ENCODE measurements around the gene THADA.

Gene THADA

DNA sequence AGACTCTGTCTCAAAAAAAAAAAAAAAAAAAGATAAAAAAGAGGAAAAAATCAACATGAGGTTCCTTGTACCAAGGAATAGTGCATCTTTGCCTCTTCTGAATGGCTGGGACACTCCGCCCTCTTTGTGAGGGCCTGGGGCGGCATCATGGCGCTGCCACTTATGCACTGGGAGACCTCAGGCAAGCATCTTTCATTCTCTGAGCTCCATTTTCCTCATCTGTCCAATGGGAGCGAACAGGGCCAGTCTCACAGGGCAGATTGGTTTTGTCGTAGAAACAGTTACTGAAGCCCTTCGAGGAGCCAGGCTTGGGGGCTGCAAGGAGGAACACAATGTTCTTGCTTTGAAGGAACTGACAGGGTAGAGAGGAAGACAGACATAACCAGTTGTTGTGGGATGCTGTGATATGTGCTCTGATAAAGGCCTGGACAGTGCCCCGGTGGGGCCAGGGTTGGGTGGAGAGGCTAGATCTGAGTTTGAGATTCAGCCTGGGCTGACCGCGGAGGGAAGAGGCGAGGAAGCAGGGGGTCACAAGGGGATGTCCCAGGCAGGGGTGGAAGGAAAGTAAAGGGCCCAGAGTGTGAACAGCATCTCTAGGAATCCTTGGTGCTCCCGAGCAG is 383.5 kb downstream of the THADA start:
- peak overlapping the region; percentile 68 to 100 (median 95); a peak in 21 of 22 replicates for H3K27ac ChIP-seq

DNA sequence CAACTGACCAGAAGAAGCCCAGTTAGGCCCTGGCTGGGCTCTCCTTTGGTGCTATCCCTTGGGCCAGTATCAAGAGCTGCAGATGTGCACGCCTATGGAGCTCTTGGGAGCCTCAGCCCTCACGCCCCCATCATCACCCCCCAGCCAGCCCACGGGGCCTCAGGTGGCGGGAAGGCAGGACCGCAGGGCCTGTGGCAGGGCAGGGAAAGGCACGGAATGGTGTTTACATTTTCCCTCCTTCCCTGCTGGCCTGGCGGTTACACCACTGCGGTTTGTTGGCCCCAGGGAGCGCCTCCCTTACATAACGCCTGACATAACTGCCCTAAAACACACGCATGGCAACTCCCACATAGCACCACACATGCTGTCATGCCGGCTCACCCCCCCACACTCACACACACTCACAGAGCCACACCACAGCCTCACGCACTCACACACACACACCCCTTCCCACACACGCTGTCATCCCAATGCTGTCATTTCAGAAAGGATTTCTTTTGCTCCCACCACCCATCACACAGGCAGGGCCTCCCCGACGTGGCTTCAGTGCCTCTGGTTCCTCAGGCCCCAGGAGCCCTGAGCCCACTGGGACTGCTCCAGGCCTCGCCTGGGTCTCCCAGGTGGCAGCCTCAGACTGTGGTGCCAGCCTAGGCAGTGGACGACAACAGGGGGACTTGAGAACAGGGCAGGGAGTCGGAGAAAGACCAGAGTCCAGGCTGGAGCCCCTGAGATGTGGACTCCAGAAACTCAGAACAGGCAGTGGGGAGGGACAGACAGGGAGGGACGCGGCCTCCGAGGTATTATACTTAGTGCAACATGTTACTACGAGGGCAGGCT is 385.2 kb downstream of the THADA start:
- TF ChIP-seq Cebpa-rat (IDR thresholded peaks at IDR 0.05): peak in 8 of 11 experiments; percentile 45 to 90 (median 81); a peak in 14 of 22 replicates
- Histone ChIP-seq H3K27ac (peak overlapping the region; percentile 48 to 100 (median 95); a peak in 21 of 22 replicates), H3K36me3 (no peaks in the 10 kb centered on the region), H3K4me1 (peaks cover 68 to 98% (median 97%) of the 10 kb centered on the region in 10 experiments), H4K20me1 (no peaks in the 10 kb centered on the region; a peak in 1 of 22 replicates), H3K9me3 (replicated peaks in 1 of 11) (no peaks in the 10 kb centered on the region), H3K27me3 (no peaks in the 10 kb centered on the region), H3K4me2 (peak overlapping the region; percentile 82 to 96 (median 91)), H3K4me3 (peak overlapping the region in 3 of 10 experiments; percentile 1 to 38 (median 19); a peak in 1 of 20 replicates), H3K9ac (peak overlapping the region; percentile 56 to 86 (median 82); a peak in 21 of 22 replicates)

More for the DNA sequence above, 383.5 kb downstream of the THADA start:
- Histone ChIP-seq H3K4me2 (peak overlapping the region; percentile 82 to 96 (median 91)), H3K9me3 (replicated peaks in 1 of 11) (no peaks in the 10 kb centered on the region), H3K4me3 (peak overlapping the region in 2 of 10 experiments; percentile 16 to 17; a peak in 3 of 20 replicates), H4K20me1 (no peaks in the 10 kb centered on the region; a peak in 1 of 22 replicates), H3K4me1 (peaks cover 75 to 100% (median 98%) of the 10 kb centered on the region in 10 experiments), H3K9ac (peak overlapping the region; percentile 37 to 86 (median 79); a peak in 21 of 22 replicates), H3K36me3 (no peaks in the 10 kb centered on the region), H3K27me3 (no peaks in the 10 kb centered on the region)
- TF ChIP-seq Cebpa-rat (IDR thresholded peaks at IDR 0.05): no peak

DNA sequence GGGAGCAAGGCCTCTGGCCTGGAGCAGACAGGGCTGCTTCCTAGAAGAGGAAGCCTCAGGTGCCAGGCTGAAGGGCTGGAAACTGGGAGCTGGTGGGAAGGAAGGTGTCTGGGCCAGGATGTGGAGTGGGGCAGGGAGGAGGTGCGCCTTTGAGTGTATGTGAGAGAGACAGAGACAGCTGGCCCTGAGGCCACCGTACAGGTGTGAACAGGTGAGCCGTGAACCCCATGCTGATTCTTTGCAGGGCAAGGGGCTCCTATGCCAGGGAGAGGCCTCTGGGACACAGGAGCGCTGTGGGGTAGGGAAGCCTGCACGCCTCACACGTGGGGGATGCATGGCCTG is 385.7 kb downstream of the THADA start:
- Histone ChIP-seq H3K27ac (peak overlapping the region in 10 of 11 experiments; percentile 66 to 100 (median 96); a peak in 19 of 22 replicates), H3K9me3 (replicated peaks in 1 of 11) (no peaks in the 10 kb centered on the region), H3K4me3 (peak overlapping the region in 3 of 10 experiments; percentile 1 to 38 (median 19); a peak in 1 of 20 replicates), H4K20me1 (no peaks in the 10 kb centered on the region; a peak in 1 of 22 replicates), H3K27me3 (no peaks in the 10 kb centered on the region), H3K36me3 (no peaks in the 10 kb centered on the region), H3K9ac (peak overlapping the region; percentile 1 to 86 (median 82); a peak in 21 of 22 replicates), H3K4me2 (peak overlapping the region; percentile 82 to 96 (median 91)), H3K4me1 (peaks cover 62 to 98% (median 95%) of the 10 kb centered on the region in 10 experiments)
- no peak for TF ChIP-seq Cebpa-rat (IDR thresholded peaks at IDR 0.05)

DNA sequence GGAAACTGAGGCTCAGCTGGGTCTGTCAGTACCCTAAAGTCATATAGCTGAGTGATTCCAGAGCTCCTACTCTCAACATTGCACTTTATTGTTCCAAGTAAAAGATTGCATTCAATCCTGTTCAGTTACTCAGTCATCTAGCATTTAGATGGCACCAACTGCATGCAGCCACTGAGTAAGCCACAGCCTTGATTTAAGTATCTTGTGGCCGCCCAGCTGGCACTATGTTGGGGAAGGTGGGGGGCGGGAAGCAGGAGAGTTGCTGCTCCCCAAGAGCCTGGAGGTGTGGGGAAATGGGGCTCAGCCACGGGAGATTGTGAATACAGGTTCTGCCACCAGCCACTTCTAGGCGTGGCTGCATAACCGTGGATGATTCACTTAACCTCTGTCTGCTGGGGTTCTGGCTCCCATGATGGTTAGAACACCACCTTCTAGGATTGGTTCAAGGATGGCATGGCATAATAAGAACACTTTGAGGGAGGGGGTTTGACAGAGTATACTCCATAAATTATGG is 386.6 kb downstream of the THADA start:
- H3K36me3 ChIP-seq: no peaks in the 10 kb centered on the region
- H3K27me3 ChIP-seq: no peaks in the 10 kb centered on the region
- peak overlapping the region in 8 of 11 experiments; percentile 81 to 100 (median 98); a peak in 15 of 22 replicates for H3K27ac ChIP-seq
- H3K9me3 ChIP-seq (replicated peaks in 1 of 11): no peaks in the 10 kb centered on the region
- H3K4me1 ChIP-seq: peaks cover 57 to 98% (median 95%) of the 10 kb centered on the region in 10 experiments
- no peak for TF ChIP-seq Cebpa-rat (IDR thresholded peaks at IDR 0.05)
- peak overlapping the region in 2 of 11 experiments; percentile 16 to 82; a peak in 5 of 22 replicates for H3K9ac ChIP-seq
- peak overlapping the region; percentile 82 to 96 (median 91); a peak in 21 of 22 replicates for H3K4me2 ChIP-seq
- H4K20me1 ChIP-seq: no peaks in the 10 kb centered on the region; a peak in 1 of 22 replicates
- no peak overlapping the region for H3K4me3 ChIP-seq

DNA sequence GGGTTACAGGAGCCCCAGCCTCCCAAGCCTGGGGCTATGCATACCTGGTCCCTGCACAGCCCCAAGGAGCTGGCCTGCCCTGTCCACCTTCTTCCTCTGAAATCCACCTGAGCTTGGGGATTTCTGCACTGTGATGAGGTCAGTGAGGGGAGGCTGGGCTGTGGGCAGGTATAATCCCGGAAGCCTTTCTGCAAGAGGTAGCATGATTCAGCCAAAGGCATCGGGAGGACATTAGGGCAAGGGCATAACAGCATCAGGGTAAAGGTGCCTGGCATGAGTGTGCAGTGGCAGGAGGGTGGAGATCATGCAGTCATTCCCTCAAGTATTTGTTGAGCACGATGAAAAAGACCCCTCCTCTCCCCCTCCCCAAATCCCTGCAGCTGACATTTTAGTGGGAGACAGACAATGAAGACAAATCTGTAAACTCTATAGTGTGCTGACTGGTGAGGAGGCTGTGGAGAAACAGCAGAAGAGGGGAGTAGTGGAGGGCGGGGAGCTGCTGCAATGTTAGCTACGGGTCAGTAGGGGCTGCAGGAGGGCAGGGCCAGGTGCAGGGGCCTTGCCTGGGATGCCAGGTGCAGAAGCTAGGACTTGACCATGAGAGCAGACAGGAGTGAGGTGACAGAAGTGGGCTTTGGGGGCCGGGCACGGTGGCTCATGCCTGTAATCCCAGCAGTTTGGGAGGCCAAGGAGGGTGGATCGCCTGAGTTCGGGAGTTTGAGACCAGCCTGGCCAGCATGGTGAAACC is 388.1 kb downstream of the THADA start:
- Histone ChIP-seq H3K4me1 (peaks cover 50 to 98% (median 95%) of the 10 kb centered on the region in 10 experiments), H3K4me3 (no peak overlapping the region), H3K4me2 (peak overlapping the region in 10 of 11 experiments; percentile 82 to 96 (median 91); a peak in 18 of 22 replicates), H3K9ac (peak overlapping the region in 10 of 11 experiments; percentile 13 to 59 (median 52); a peak in 15 of 22 replicates), H3K36me3 (no peaks in the 10 kb centered on the region), H3K27me3 (no peaks in the 10 kb centered on the region), H4K20me1 (no peaks in the 10 kb centered on the region; a peak in 1 of 22 replicates), H3K27ac (peak overlapping the region in 10 of 11 experiments; percentile 2 to 100 (median 72); a peak in 16 of 22 replicates), H3K9me3 (replicated peaks in 1 of 11) (no peaks in the 10 kb centered on the region)
- no peak for TF ChIP-seq Cebpa-rat (IDR thresholded peaks at IDR 0.05)

DNA sequence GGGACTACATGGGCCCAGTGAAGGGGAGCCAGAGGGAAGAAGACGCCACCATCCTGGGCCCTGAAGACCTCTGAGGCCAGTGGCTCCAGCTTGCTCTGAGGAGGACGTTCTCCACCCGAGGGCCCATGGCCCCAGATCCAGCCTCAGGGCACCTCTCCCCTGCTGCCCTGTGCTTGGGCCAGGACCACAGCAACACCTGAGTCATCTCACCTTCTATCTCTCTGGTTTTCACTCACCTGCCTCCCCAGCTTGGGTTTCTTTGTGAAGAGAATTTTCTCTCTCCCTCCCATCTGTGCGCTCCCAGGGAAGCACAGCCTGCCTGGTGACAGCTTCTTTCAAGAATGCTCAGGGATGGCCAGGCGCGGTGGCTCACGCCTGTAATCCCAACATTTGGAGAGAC is 389.2 kb downstream of the THADA start:
- peaks cover 42 to 98% (median 95%) of the 10 kb centered on the region in 10 experiments for H3K4me1 ChIP-seq
- no peak overlapping the region for H3K9ac ChIP-seq
- no peaks in the 10 kb centered on the region for H3K36me3 ChIP-seq
- no peak for TF ChIP-seq Cebpa-rat (IDR thresholded peaks at IDR 0.05)
- peak overlapping the region in 8 of 11 experiments; percentile 2 to 95 (median 31); a peak in 9 of 22 replicates for H3K4me2 ChIP-seq
- H3K27me3 ChIP-seq: no peaks in the 10 kb centered on the region
- no peaks in the 10 kb centered on the region for H3K9me3 ChIP-seq (replicated peaks in 1 of 11)
- no peak overlapping the region for H3K4me3 ChIP-seq
- H4K20me1 ChIP-seq: no peaks in the 10 kb centered on the region; a peak in 1 of 22 replicates
- H3K27ac ChIP-seq: peak overlapping the region in 1 of 11 experiments; percentile 32; a peak in 1 of 22 replicates

DNA sequence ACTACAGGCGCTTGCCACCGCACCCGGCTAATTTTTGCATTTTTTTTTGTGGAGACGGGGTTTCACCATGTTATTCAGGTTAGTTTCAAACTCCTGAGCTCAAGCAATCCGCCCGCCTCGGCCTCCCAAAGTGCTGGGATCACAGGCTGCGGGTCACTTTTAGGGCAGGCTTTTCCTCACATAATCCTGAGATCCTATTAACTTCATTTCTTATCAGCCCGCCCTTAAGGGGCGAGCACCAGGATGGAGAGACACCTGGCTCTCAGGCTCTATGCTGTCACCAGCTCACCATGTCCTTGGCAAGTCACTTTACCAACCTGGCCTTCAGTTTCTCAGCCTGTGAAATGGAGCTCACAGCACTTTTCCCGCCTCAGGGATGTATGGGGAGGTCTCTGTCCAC is 392.5 kb downstream of the THADA start:
- Histone ChIP-seq H4K20me1 (no peaks in the 10 kb centered on the region; a peak in 1 of 22 replicates), H3K27me3 (no peaks in the 10 kb centered on the region), H3K36me3 (no peaks in the 10 kb centered on the region), H3K4me1 (peaks cover 45 to 98% (median 95%) of the 10 kb centered on the region in 10 experiments), H3K9me3 (replicated peaks in 1 of 11) (no peaks in the 10 kb centered on the region), H3K4me2 (peak overlapping the region; percentile 59 to 95 (median 85)), H3K4me3 (no peak overlapping the region; a peak in 1 of 20 replicates), H3K9ac (peak overlapping the region in 8 of 11 experiments; percentile 26 to 56 (median 47); a peak in 15 of 22 replicates), H3K27ac (peak overlapping the region in 9 of 11 experiments; percentile 34 to 90 (median 74); a peak in 16 of 22 replicates)
- no peak for TF ChIP-seq Cebpa-rat (IDR thresholded peaks at IDR 0.05)

DNA sequence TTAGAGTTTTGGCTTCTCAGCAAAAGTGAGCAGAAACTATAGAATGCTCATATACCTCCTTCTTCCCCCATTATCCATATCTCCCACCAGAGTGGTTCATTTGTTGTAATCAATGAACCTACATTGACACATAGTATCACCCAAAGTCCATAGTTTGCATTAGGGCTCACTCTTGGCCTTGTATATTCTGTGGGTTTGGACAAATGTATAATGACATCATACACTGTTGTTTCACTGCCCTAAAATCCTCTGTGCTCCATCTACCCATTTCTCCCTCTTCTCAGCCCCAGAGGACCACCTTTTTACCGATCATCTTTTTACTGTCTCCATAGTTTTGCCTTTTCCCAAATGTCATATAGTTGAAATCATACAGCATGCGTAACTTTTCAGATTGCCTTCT is 393.5 kb downstream of the THADA start:
- Histone ChIP-seq H3K9ac (peak overlapping the region in 3 of 11 experiments; percentile 72 to 74 (median 73); a peak in 2 of 22 replicates), H3K27ac (peak overlapping the region in 7 of 11 experiments; percentile 80 to 90 (median 84); a peak in 12 of 22 replicates), H3K4me1 (peaks cover 55 to 98% (median 95%) of the 10 kb centered on the region in 10 experiments)

More for the DNA sequence above, 393.5 kb downstream of the THADA start:
- Histone ChIP-seq H3K9me3 (replicated peaks in 1 of 11) (no peaks in the 10 kb centered on the region), H3K27me3 (no peaks in the 10 kb centered on the region), H3K36me3 (no peaks in the 10 kb centered on the region), H3K4me3 (no peak overlapping the region), H3K4me2 (peak overlapping the region; percentile 70 to 95 (median 85); a peak in 20 of 22 replicates), H4K20me1 (no peaks in the 10 kb centered on the region; a peak in 1 of 22 replicates)
- no peak for TF ChIP-seq Cebpa-rat (IDR thresholded peaks at IDR 0.05)
